GM19193 (cell line): Measurements from ENCODE around the gene MSRB2.

Source experiments
- POLR2A ChIP-seq: IDR thresholded peaks from 4 replicates; pipeline ENCODE4 v1.6.1; 2011; ENCODE audit not compliant: insufficient read depth, insufficient read length; ENCODE audit errors: extremely low read depth

MSRB2 gene

DNA sequence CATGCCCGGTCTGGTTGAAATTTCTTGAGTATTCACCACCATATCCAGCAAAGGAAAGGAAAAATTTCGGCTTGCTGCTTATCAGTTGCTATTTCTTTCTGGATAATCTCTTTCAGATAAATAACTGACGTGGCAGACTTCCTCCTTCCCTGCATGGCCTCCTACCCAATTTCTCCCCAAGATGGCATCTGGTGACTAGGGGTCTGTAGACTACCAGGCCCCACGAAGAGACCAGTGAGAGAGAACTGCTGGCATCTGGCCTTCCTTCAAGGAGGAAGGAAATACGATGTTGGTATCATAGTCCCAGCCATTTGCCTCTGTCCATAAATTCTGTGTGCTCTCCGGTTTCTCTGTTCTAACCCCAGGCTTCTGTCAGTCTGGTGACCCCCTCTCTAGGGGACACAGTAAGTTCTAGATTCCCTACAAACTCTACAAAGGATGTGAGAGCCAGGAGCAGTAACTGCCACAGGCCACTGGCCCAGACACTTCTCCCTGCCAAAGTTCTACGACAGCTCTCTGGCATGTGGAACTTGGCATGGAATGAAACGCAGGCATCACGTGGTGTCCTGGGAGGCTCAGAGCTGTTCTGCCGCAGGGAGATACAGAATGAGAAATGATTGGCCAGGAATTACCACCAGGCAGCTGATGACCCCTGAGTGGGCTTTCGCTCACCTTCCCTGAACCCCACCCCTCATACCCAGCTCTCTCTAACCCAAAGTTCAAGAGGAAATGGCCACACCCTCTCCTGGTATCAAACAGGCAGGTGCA is 30.0 kb upstream of the MSRB2 start:
- no peak for TF ChIP-seq POLR2A

DNA sequence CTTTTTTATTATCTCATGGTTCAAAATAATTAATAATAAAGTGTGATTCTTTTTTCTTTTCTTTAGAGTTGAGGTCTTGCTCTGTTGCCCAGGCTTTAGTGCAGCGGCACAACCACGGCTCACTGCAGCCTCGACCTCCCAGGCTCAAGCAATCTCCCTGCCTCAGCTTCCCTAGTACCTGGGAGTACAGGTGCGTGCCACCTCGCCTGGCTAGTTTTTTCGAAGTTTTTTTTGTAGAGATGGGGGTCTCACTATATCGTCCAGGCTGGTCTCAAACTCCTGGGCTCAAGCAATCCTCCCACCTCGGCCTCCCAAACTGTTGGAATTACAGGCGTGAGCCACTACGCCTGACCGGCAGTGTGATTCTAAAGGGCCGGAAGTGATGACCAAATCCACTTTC is 28.0 kb upstream of the MSRB2 start:
- TF ChIP-seq POLR2A, result no peak

DNA sequence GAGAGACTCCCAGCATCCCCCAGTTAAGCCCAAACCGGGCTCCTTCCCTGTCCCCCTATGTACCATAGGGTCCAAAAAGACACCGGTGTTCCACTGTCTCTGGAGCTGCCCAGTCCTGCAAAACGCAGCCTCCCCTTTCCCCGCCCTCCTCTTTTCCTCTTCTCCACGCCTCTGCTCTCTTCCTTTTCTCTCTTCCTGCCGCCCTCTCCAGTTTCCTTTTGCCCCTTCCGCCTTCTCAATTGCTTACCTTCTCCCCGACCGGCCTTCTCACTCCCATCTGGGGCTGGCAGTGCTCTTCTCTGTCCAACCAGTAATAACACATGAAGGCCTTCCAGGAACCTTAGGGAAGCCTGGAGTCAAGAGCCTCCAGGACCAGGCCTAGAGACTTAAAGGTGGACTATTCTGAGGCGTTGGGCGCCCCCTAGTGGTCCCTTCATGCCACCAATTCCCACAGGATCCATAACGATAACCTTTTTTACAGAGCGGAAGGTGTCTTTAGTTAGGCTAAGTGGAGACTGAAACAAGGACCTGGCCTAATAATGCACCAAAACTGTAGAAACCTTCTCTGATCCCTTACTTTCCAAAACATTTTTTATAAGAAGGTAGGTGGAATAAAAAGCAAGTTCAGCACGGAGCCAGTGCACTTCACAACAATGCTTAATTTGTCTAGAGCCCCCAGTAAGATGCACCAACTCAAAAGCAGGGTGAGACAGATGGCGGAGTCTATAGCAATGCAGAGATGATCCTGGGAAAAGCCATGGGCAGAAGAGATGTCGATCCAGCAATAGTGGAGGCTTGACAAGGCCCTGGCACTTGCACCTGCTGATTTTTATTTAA is 27.2 kb upstream of the MSRB2 start:
- no peak for TF ChIP-seq POLR2A

DNA sequence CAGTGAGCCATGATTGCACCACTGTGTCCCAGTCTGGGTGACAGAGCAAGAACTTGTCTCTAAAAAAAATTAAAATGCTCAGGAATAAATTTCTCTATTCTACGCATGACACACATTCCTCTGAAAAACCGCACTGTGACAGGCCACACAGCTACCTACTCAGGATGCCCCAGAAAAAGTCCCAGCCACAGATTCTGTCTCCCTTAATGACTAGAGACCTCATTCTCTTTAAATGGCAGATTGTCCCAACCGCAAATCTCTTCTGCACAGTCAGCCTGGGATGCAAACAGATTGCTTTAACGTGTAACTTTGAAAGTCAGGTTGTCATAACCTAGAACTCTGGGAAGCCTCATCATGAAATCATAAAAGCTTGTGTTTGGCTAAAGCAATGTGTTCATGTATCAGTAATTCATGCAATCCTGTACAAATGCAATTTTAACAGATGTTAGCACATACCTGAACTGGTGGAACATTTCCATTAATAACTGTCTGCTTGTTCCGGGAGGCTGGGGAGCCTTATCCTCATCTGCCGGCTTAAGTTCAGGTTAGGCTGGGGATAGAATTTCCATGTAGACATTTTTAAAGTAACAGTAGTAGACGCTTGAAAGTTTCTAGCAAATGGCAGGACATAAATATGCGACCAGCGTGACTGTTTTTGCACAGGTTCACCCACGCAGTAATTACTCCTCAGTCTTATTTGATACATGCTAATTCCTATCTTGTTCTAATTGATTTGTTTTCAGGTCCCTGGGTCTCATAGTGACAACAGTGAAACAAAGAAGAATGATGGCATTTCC is 26.2 kb upstream of the MSRB2 start:
- TF ChIP-seq POLR2A, result no peak

DNA sequence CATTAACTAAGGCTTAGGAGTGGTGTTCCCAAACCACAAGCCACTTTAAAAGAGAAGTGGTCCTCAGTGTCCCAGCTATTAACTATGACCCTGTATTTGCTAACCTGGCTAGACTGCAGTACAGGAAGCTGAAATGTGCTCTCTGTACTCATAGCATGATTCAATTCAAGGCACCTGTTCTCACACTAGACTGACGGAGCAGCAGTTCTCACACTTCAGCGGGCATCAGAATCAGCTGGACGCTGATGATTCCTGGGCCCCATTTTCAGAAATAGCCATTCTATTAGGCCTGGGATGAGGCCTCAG is 24.5 kb upstream of the MSRB2 start:
- no peak for TF ChIP-seq POLR2A

DNA sequence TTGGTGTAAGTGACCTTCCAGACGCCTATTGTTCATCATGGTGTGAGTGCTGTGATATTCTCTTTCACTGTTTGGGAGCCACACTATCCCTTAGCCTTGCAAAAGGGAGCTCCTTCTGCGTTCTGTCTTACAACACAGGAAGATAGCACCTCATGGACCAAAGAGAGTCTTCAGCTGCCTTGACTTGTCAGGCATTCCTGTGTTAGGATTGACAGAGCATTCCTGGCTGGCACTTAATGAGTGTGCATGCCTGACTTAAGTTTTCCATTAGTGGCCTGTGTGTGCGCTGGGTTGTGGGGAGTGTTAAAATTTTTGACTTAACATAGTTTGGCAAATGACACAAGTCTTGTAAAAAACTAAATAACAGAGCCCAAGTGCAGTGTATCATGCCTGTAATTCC is 21.9 kb upstream of the MSRB2 start:
- TF ChIP-seq POLR2A, result no peak

DNA sequence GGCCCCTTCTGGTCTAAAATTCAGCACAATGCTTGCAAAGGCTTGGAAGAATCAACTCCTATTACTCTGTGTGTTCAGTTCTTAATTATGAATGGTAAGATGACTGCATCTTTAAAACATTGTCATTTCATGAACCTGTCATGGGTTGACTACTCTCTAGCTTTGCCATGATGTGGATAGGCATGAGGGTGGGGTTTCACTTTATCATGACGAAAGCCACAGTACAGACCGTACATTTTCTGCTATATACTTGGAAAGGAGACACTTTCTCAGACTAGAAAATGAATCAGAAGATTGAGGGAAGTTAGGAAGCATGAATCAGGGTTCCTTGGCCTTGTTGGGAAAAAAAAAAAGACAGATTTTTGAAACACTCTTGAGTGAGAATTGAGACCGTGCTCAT is 19.7 kb upstream of the MSRB2 start:
- TF ChIP-seq POLR2A, result no peak

DNA sequence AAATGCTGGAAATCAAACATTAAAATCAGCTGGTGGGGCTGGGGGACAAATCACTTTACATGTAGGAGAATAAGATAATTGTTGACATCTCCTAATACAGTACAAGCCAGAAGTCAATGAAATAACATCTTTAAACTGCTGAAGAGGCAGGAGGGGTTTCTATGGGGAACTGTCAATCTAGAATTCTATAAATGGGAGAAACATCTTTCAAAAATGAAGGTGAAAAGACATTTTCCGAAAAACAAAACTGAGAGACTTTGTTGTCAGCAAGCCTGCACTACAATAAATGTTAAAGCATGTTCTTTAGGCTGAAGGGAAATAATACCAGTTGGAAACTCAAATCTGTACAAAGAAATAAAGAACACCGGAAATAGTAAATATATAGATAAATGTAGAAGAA is 17.3 kb upstream of the MSRB2 start:
- TF ChIP-seq POLR2A, result no peak

DNA sequence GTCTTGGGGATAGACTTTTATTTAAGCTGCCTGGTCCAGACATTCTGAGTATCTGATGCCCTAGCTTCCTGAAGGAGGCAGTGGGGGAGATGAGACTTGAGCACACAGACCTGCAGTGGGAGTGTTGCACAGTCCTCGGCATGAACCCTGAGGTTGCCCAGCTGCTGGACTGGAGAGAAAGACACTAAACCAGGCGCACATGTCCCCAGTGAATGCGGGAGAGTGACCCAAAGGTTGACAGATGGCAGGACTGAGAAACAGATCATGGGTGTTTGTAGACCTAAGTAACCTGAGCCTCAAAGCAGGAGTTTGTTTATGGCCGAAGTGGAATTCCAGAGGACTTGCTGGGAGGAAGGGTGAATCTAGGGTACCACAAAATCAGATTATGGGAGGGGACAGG is 15.7 kb upstream of the MSRB2 start:
- TF ChIP-seq POLR2A, result no peak

DNA sequence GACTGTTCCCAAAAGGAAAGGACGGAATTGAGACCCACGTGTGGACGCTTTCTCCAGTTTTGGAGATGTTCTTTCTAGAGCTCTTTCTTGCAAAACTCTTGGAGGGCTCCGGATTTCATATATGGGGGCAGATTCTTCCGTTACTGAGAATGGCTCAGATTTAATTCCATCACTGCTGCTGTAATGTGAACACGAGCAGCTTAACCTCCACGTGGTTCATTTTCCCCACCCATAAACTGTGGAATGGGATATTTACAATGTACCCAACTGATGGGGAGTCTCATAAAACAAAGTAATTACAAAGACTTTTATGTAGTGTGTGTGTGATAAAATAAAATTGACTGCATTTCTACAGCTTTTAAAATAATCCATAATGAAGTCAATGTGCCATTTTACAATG is 15.1 kb upstream of the MSRB2 start:
- TF ChIP-seq POLR2A, result no peak

DNA sequence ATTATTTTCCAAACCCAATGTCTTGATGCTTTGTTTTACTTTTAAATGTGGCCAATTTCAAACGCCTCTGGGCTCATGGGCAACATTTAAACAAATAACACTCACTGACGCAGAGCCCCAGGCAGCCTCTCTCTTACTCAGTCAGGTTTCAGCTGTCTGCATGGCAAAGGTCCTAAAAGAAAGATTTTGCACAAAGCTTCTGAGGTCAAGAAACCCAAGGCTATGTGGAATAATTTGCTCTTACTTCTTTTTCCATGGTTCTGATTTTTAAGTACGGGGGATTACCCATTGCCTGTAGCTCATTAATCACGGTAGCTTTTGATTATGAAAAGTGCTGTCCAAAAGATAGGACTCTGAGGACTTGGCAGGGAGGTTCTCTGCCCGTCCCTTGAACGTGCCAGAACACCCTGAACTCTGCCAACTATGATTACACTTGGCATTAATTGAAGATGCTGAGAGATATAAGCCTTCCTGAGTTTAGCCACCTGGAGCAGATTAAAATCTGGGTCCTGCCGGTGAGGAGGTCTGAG is 14.1 kb upstream of the MSRB2 start:
- no peak for TF ChIP-seq POLR2A

DNA sequence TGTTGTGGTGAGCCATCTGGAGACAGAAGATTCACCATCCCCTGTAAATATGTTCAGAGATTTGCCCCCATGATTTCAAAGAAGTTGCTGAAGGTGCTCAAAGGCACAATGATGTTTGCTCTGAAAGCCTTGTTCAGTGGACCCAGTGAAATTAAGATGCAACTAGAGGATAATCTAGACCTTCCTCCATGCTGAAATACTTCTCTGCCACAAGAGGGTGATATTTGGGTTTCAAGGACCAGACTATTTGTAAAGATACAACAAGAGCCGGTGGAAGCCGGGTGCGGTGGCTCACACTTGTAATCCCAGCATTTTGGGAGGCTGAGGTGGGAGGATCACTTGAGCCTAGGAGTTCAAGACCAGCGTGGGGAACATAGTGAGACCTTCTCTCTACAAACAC is 13.5 kb upstream of the MSRB2 start:
- no peak for TF ChIP-seq POLR2A

DNA sequence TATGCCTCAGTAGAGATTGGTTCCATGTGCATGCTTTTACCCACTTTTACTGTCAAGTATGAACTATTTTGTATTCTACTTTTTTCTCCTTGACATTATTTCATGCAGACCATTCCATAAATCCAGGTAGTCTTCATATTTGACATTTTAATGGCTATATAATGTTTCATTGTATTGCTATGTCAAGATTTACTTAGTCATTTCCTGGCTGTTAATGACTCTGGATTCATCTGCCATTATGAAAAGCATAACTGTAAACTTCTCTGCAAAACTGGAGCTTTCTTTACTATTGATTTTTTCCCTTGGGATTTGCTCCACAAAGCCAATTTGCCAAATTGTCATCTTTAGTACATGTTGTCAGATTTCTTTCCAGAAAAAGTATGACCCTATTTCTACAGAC is 6.8 kb upstream of the MSRB2 start:
- TF ChIP-seq POLR2A, result no peak

DNA sequence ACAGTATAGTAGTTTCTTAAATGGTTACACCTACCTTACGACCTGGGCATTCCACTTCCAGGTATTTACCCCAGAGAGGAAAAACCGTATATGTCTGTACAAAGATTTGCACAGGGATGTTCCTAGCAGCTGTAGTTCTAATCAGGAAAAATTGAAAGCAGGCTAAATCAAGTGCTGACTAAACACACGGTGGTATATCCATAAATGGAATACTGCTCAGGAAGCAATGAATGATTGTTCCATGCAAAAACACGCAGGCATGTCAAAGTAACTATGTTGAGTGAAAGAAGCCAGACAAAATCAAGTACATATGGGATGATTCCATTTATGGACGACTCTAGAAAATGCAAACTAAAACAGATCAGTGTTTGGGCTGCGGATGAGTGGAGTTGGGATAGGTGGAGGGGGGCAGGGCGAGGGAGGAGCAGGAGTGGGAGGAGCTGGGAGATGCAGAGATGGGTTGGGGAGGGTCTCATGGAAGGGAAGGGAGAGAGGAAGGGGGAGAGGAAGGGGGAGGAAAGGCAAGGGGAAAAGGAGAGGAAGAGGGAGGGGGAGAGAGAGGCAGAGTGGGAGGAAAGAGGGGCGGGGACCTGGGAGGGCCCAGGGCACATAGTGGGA is 484 bp upstream of the MSRB2 start:
- TF ChIP-seq POLR2A, result no peak
